Activated CD4-positive, alpha-beta T cell treated with anti-CD3 and anti-CD28 coated beads for 36 hours (primary cell): ENCODE measurements around the gene HERPUD2. TPM values are rescaled to one million over a fixed set of nuclear protein-coding genes. Genes with fewer than 3 reads are reported as not detected.
"Not testable (repeated sequence)": the region's sequence is repeated elsewhere in the genome, so short reads cannot be mapped to it uniquely, and the experiment has no call there.

ENCODE experiments used
- ATAC-seq: fragments of 200-7000 bp; cut with Tn5 transposase; one replicate; pipeline ENCODE4 v1.10.0; 2021; ENCODE audit warnings: mild to moderate bottlenecking, moderate library complexity
- CTCF ChIA-PET: fragments of 350-600 bp; sonication (Branson Sonifier 250); formaldehyde crosslinking; loops from one replicate; lab custom pipeline; 2021; ENCODE audit warnings: antibody characterized with exemption; lab: Charles Lee
- POLR2A ChIA-PET: fragments of 350-600 bp; sonication (Branson Sonifier 250); formaldehyde crosslinking; loops from one replicate; lab custom pipeline; 2021; ENCODE audit warnings: antibody characterized with exemption, inconsistent platforms; lab: Charles Lee
- DNase-seq: peaks from one replicate; pipeline ENCODE4 v3.0.0-alpha.2; 2020
- H3K27ac Mint-ChIP-seq: one replicate; pipeline ENCODE4 v1.8.0; 2021; ENCODE audit warnings: mixed read lengths
- H3K27me3 Mint-ChIP-seq: one replicate; pipeline ENCODE4 v1.8.0; 2021; ENCODE audit warnings: mixed read lengths
- H3K36me3 Mint-ChIP-seq: one replicate; pipeline ENCODE4 v1.8.0; 2021; ENCODE audit warnings: low read depth, mixed read lengths
- H3K4me1 Mint-ChIP-seq: one replicate; pipeline ENCODE4 v1.8.0; 2021; ENCODE audit warnings: mixed read lengths
- H3K4me3 Mint-ChIP-seq: one replicate; pipeline ENCODE4 v1.8.0; 2021; ENCODE audit warnings: mild to moderate bottlenecking, moderate library complexity, mixed read lengths
- H3K9me3 Mint-ChIP-seq: one replicate; pipeline ENCODE4 v1.8.0; 2021; ENCODE audit warnings: low read depth, mixed read lengths
- intact Hi-C, 2 experiments: fragments of 100-400 bp; cut with DNase I in 1 of 2; cut with micrococcal nuclease in 1 of 2; formaldehyde crosslinking; loops; one replicate each; pipeline versions ENCODE4 v1.14.2 to v1.15.1; 2022 to 2024; cut with DNase I, micrococcal nuclease
- total RNA-seq, 2 experiments: library from RNA; stranded (reverse); gene quantifications; one replicate each; pipeline ENCODE4 v1.2.3, GENCODE V29; 2021

The HERPUD2 gene
- total RNA-seq, 2 experiments from 2014 or later: 22.1 to 26.7 TPM

DNA sequence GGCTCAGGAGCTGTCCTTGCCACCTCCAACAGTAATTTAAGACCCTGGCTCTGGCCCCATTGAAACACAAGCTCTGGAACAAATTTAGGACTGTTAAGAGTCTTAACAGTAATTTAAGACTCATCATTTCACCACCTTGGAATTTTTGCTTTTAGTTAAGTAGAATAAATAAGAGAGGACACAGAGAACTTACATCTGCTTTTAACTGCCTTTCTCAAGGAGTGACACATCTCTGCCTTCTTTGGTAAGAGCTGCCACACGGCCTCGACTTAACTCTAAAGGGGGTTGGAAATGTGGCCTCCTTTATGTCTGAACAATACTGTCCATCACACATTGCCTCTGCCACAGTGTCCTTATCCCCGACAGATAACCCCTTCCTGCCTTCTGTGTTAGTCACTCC, 77.9 kb downstream of the HERPUD2 start:
- Mint-ChIP-seq H3K4me3 (no peak overlapping the region), H3K9me3 (no peaks in the 10 kb centered on the region), H3K27ac (no peak overlapping the region), H3K4me1 (no peaks in the 10 kb centered on the region), H3K27me3 (no peaks in the 10 kb centered on the region), H3K36me3 (no peaks in the 10 kb centered on the region)
- CTCF ChIA-PET: interaction anchor here (0.7 to 2.6 kb wide), 3 partner anchors 7 to 23 kb away, joined by 3 to 9 read pairs (median 3); no protein-coding TSS in a partner anchor
- ATAC-seq: no peak
- intact Hi-C loops: no loop called here
- POLR2A ChIA-PET: no interaction called here
- DNase-seq: no peak

DNA sequence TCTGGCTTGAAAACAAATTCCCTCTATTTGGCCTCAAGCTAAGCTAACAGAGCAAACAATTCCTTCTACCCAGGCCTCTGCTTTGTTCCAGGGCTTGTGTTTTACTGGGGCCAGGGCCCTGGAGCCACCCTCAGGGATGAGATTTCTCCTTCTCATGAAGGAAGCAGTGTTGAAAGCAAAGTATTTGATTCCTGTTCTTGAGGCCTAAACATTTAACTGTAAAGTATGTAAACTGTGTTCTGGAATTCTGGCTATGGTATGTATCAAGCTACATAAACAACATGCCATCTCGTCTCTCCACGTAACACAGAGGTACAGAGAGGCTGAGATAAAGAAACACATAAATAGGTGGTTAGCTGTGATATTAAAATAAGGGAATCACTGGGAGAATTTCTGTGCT, 81.8 kb downstream of the HERPUD2 start:
- Mint-ChIP-seq H3K9me3 (no peaks in the 10 kb centered on the region), H3K4me3 (no peak overlapping the region), H3K27ac (no peak overlapping the region), H3K27me3 (no peaks in the 10 kb centered on the region), H3K36me3 (no peaks in the 10 kb centered on the region), H3K4me1 (no peaks in the 10 kb centered on the region)
- ChIA-PET CTCF (interaction anchor here (2.9 kb wide), 1 partner anchor 11 kb away, joined by 16 read pairs; no protein-coding TSS in a partner anchor), POLR2A (no interaction called here)
- intact Hi-C loops: no loop called here
- no peak for DNase-seq
- no peak for ATAC-seq

DNA sequence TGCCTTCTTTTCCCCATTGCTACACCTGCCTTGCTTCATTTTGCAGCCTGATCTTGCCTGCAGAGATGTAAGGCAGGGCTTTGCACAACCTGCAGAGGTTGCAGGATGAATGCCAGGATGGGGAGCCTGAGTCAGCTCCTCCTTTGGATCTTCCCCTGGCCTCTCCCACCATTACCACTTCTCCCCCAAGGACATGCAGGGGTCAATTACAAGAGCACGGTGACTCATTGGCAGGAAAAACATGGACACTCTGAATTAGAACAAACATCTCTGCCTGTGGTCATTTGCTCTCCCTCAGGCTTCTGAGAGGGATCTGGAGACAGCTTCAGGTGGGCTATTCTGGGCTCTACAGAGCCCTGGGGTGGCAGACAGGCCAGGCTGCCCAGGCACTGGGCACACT, 89.2 kb downstream of the HERPUD2 start:
- H3K4me3 Mint-ChIP-seq: no peak overlapping the region
- no peaks in the 10 kb centered on the region for H3K9me3 Mint-ChIP-seq
- H3K27me3 Mint-ChIP-seq: no peaks in the 10 kb centered on the region
- POLR2A ChIA-PET: no interaction called here
- DNase-seq (no peak), ATAC-seq (no peak)
- H3K27ac Mint-ChIP-seq: no peak overlapping the region
- intact Hi-C loops: no loop called here
- no peaks in the 10 kb centered on the region for H3K4me1 Mint-ChIP-seq
- no peaks in the 10 kb centered on the region for H3K36me3 Mint-ChIP-seq
- CTCF ChIA-PET: interaction anchor here (1.1 to 2.6 kb wide), 3 partner anchors 9 to 19 kb away, joined by 3 to 10 read pairs (median 9); no protein-coding TSS in a partner anchor

DNA sequence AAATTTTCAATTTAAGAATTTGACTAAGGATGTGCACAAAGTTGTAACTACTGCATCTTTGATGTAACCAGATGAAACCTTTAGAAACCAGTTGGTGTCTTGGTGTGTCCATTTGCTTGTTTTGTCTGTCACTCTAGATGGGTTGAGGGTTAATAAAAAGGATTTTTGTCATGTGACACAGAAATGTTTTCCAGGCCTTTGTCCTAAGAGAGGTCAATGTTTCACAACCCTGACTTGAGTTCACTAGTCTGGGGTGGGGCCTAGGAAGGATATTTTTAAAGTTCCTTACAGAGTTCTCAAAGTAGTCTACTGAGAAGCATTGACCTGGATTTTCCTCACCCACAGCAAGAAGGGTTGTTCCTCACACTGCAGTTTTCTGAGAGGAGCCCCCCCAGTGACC, 90.3 kb downstream of the HERPUD2 start:
- H3K4me3 Mint-ChIP-seq: no peak overlapping the region
- no peaks in the 10 kb centered on the region for H3K27me3 Mint-ChIP-seq
- no peak overlapping the region for H3K27ac Mint-ChIP-seq
- intact Hi-C loops: no loop called here
- H3K36me3 Mint-ChIP-seq: no peaks in the 10 kb centered on the region
- H3K4me1 Mint-ChIP-seq: no peaks in the 10 kb centered on the region
- POLR2A ChIA-PET: no interaction called here
- no peak for ATAC-seq
- no peak for DNase-seq
- CTCF ChIA-PET: no interaction called here
- no peaks in the 10 kb centered on the region for H3K9me3 Mint-ChIP-seq

DNA sequence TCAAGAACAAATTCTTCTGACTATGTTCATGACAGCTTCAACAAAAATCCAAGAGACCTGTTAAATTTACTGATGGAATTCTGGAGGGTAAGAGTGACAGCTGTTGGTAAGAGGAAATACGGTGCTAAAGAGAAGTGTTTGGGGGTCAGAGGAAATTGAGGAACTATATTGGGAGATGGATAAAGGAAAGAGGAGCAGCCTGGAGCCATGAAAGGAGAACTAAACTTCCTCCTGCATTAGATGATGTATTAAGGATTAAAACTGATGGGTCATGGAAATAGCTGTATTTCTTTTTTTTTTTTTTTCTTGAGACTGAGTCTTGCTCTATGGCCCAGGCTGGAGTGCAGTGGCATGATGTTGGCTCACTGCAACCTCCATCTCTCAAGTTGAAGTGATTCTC, 95.3 kb downstream of the HERPUD2 start:
- DNase-seq (no peak), ATAC-seq (no peak)
- POLR2A ChIA-PET: no interaction called here
- Mint-ChIP-seq H3K4me3 (no peak overlapping the region), H3K4me1 (no peaks in the 10 kb centered on the region), H3K27ac (no peak overlapping the region), H3K27me3 (no peaks in the 10 kb centered on the region), H3K9me3 (no peaks in the 10 kb centered on the region), H3K36me3 (no peaks in the 10 kb centered on the region)
- intact Hi-C loops: no loop called here
- CTCF ChIA-PET: interaction anchor here (0.8 to 1.4 kb wide), 3 partner anchors 19 to 77 kb away, joined by 3 to 4 read pairs (median 4); no protein-coding TSS in a partner anchor

DNA sequence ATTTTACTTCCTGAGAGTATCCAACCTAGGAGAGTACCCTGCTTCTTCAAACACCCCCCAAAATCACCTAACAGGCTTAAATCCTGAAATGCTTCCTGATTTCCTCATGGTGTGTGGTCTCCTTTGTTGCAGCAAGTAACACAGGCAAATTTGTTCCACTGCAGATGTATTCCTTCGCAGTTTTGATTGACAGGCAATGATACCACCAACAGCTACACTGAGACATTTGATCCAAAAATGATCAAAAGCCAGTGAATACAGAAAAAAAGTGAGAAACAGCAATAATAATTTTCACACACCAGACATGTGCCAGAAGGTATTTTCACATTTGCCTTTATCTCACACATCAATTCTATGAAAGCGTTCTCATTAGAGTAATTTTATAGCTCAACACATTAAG, 95.9 kb downstream of the HERPUD2 start:
- DNase-seq: no peak
- intact Hi-C loops: no loop called here
- no peak overlapping the region for H3K4me3 Mint-ChIP-seq
- H3K4me1 Mint-ChIP-seq: no peaks in the 10 kb centered on the region
- no peaks in the 10 kb centered on the region for H3K27me3 Mint-ChIP-seq
- no peaks in the 10 kb centered on the region for H3K36me3 Mint-ChIP-seq
- H3K9me3 Mint-ChIP-seq: no peaks in the 10 kb centered on the region
- CTCF ChIA-PET: interaction anchor here (0.8 to 1.4 kb wide), 3 partner anchors 19 to 76 kb away, joined by 3 to 4 read pairs (median 4); no protein-coding TSS in a partner anchor
- no peak overlapping the region for H3K27ac Mint-ChIP-seq
- ATAC-seq: no peak
- POLR2A ChIA-PET: no interaction called here

DNA sequence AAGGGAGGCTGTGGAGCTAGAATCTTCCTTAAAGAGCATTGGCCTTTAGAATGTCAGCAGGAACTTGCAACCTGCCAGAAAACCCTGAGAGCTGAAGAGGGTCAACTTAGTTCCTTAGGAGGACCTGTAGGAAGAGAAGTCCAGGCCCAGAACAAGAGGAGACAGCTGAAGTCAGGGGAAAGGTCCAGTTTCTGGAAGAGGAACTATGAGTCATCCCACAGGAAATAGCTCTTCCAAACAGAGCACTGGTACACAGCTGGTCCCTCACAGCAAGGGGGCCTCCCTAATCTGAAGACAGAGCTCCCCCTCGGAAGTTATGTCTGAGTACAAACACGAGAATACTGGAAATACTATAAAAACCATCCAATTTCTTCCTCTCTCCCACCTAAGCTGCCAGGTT, 98.9 kb downstream of the HERPUD2 start:
- intact Hi-C loops: no loop called here
- Mint-ChIP-seq H3K27me3 (no peaks in the 10 kb centered on the region), H3K27ac (no peak overlapping the region), H3K36me3 (no peaks in the 10 kb centered on the region), H3K4me1 (no peaks in the 10 kb centered on the region), H3K9me3 (no peaks in the 10 kb centered on the region), H3K4me3 (no peak overlapping the region)
- ChIA-PET POLR2A (no interaction called here), CTCF (interaction anchor here (0.5 to 2.5 kb wide), 4 partner anchors 11 to 1330 kb away, joined by 3 to 10 read pairs (median 5); no protein-coding TSS in a partner anchor)
- DNase-seq (no peak), ATAC-seq (no peak)

DNA sequence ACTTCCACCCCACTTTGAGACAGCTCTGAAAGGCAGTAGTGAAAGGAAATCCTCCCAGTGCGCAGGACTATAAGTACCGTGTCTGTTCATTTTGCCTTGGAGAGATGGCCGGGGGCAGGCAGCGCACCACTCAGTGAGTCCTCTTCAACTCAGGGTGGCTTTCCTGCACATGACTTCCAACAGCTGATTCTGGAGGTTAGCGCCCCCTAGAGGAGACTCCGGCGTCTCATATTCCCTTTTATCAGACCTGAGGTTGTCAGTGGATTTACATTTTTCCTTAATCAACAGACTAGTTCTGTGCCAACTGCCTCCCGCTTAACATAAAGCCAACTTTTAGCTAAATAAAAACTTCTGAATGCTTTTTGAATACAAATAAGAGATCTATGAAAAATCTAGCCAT, 101.0 kb downstream of the HERPUD2 start:
- Mint-ChIP-seq H3K27ac (no peak overlapping the region), H3K27me3 (no peaks in the 10 kb centered on the region), H3K4me3 (no peak overlapping the region), H3K4me1 (no peaks in the 10 kb centered on the region), H3K36me3 (no peaks in the 10 kb centered on the region), H3K9me3 (no peaks in the 10 kb centered on the region)
- CTCF ChIA-PET: interaction anchor here (0.6 to 1.7 kb wide), 14 partner anchors 9 to 1403 kb away, joined by 3 to 9 read pairs (median 3); no protein-coding TSS in a partner anchor
- ATAC-seq (no peak), DNase-seq (peak; percentile 52)
- POLR2A ChIA-PET: no interaction called here
- intact Hi-C loops: no loop called here

DNA sequence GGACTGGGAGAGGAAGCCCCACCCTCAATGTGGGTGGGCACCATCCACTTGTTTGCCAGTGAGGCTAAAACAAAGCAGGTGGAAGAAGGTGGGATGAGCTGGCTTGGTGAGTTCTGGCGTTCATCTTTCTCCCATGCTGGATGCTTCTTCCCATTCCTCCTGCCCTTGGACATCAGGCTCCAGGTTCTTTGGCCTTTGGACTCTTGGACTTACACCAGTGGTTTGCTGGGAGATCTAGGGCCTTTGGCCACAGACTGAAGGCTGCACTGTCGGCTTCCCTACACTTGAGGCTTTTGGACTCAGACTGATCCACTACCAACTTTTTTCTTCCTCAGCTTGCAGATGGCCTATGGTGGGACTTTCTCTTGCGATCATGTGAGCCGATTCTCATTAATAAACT, 106.3 kb downstream of the HERPUD2 start:
- ATAC-seq: no peak
- CTCF ChIA-PET: no interaction called here

DNA sequence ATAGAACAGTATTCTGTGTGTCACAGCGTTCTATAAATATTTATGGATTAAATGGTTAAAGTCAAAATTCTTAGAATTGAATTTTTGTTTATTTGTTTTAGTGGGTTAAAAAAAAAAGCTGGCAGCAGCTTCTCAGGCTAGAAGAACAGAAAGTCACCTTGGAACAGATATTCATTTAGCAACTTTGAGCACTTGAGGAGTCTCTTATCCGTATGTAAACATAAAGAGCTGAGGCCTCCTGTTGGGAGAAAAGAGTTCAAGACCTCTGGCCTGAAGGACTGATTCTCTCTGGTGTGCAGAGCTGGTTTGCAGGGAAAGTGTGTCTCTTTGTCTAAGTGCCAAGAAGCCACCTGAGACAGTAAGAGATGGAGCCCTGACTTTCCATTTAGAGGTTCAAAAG, 109.9 kb downstream of the HERPUD2 start:
- intact Hi-C loops: no loop called here
- DNase-seq (no peak), ATAC-seq (no peak)
- ChIA-PET CTCF (interaction anchor here (0.6 to 1.5 kb wide), 2 partner anchors 9 to 131 kb away, joined by 3 to 5 read pairs; no protein-coding TSS in a partner anchor), POLR2A (no interaction called here)
- H3K27me3 Mint-ChIP-seq: peaks cover 2% of the 10 kb centered on the region
- H3K4me3 Mint-ChIP-seq: no peak overlapping the region
- H3K4me1 Mint-ChIP-seq: no peaks in the 10 kb centered on the region
- H3K36me3 Mint-ChIP-seq: no peaks in the 10 kb centered on the region
- no peaks in the 10 kb centered on the region for H3K9me3 Mint-ChIP-seq
- no peak overlapping the region for H3K27ac Mint-ChIP-seq

More for the DNA sequence above, 106.3 kb downstream of the HERPUD2 start:
- POLR2A ChIA-PET: no interaction called here
- no peaks in the 10 kb centered on the region for H3K4me1 Mint-ChIP-seq
- intact Hi-C loops: no loop called here
- H3K27me3 Mint-ChIP-seq: peaks cover 2% of the 10 kb centered on the region
- no peak overlapping the region for H3K4me3 Mint-ChIP-seq
- H3K36me3 Mint-ChIP-seq: no peaks in the 10 kb centered on the region
- DNase-seq: no peak
- no peaks in the 10 kb centered on the region for H3K9me3 Mint-ChIP-seq
- H3K27ac Mint-ChIP-seq: no peak overlapping the region

DNA sequence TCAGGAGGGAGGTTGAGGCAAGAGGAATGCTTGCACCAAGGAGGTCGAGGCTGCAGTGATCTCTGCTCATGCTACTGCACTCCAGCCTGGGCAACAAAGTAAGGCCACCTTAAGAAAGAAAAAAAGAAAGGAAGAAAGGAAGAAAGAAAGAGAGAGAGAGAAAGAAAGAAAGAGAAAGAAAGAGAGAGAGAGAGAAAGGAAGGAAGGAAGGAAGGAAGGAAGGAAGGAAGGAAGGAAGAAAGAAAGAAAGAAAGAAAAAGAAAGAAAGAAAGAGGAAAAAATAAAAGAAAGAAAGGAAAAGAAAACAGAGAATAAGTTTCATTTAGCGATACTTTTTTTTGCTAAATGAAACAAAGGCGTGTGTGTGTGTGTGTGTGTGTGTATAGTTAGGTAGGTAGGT, 110.4 kb downstream of the HERPUD2 start:
- POLR2A ChIA-PET, H3K4me3 Mint-ChIP-seq, intact Hi-C loops, H3K27me3 Mint-ChIP-seq, H3K36me3 Mint-ChIP-seq, H3K4me1 Mint-ChIP-seq, H3K9me3 Mint-ChIP-seq, ATAC-seq, DNase-seq, H3K27ac Mint-ChIP-seq: not testable (repeated sequence)
- CTCF ChIA-PET: interaction anchor here (1.0 to 1.5 kb wide), 2 partner anchors 8 to 9 kb away, joined by 4 to 5 read pairs; no protein-coding TSS in a partner anchor
